HG03439 (cell line): ENCODE measurements around the gene ESPNL.

ENCODE experiments used
- ATAC-seq: cut with Tn5 transposase; IDR thresholded peaks from one replicate; pipeline ENCODE4 v1.9.1; 2021; ENCODE audit warnings: mild to moderate bottlenecking, moderate library complexity; ENCODE audit not compliant: unreplicated experiment

ESPNL gene

GRCh38 chr2:238097988-238098871, 1.9 kb upstream of the ESPNL start:
- peak; percentile 66 for ATAC-seq

- ATAC-seq = no peak
Observed at GRCh38 chr2:238098901-238099713, 1.0 kb upstream of the ESPNL start.

GRCh38 chr2:238099714-238100048, 459 bp upstream of the ESPNL start:
- no peak for ATAC-seq

GRCh38 chr2:238100821-238101771, 956 bp downstream of the ESPNL start:
- ATAC-seq = no peak

- ATAC-seq = no peak
Observed at GRCh38 chr2:238101891-238102841, 2.0 kb downstream of the ESPNL start.

GRCh38 chr2:238102865-238103264, 2.7 kb downstream of the ESPNL start:
- no peak for ATAC-seq

- no peak for ATAC-seq
Observed at GRCh38 chr2:238103465-238104225, 3.5 kb downstream of the ESPNL start.

- ATAC-seq = no peak
Observed at GRCh38 chr2:238104226-238104690, 4.1 kb downstream of the ESPNL start.

- no peak for ATAC-seq
Observed at GRCh38 chr2:238104691-238105371, 4.7 kb downstream of the ESPNL start.

- no peak for ATAC-seq
Observed at GRCh38 chr2:238105506-238106338, 5.6 kb downstream of the ESPNL start.

- ATAC-seq = no peak
Observed at GRCh38 chr2:238106339-238106697, 6.2 kb downstream of the ESPNL start.

- ATAC-seq = no peak
Observed at GRCh38 chr2:238106698-238107524, 6.8 kb downstream of the ESPNL start.

GRCh38 chr2:238107525-238108422, 7.6 kb downstream of the ESPNL start:
- no peak for ATAC-seq

GRCh38 chr2:238108423-238109183, 8.5 kb downstream of the ESPNL start:
- ATAC-seq = no peak

GRCh38 chr2:238113611-238114010, 13.5 kb downstream of the ESPNL start:
- no peak for ATAC-seq
